ACC112 (cell line): ENCODE results near the gene PIWIL1.

Experiments used
- H2AFZ ChIP-seq: fragments of 200-600 bp; sonication (generic); one replicate; pipeline ENCODE4 v1.6.0; 2017; ENCODE audit warnings: antibody characterized with exemption, low read length; ENCODE audit not compliant: unreplicated experiment
- H3K27ac ChIP-seq: fragments of 200-600 bp; sonication (generic); 2 replicates; pipeline ENCODE4 v1.5.1; 2014; ENCODE audit warnings: low read depth, mild to moderate bottlenecking, antibody characterized with exemption, low read length, moderate library complexity
- H3K27me3 ChIP-seq: fragments of 200-600 bp; sonication (generic); 2 replicates; pipeline ENCODE4 v1.6.1; 2014; ENCODE audit warnings: mild to moderate bottlenecking, antibody characterized with exemption, low read length, moderate library complexity, mixed read lengths; ENCODE audit not compliant: insufficient read depth
- H3K36me3 ChIP-seq: fragments of 200-600 bp; sonication (generic); 2 replicates; pipeline ENCODE4 v1.6.1; 2016; ENCODE audit warnings: mild to moderate bottlenecking, antibody characterized with exemption, low read length, moderate library complexity, mixed read lengths; ENCODE audit not compliant: insufficient read depth
- H3K4me1 ChIP-seq: fragments of 200-600 bp; sonication (generic); one replicate; pipeline ENCODE4 v1.6.1; 2016; ENCODE audit warnings: low read length, mixed read lengths; ENCODE audit not compliant: insufficient read depth, unreplicated experiment, control insufficient read depth
- H3K4me3 ChIP-seq: fragments of 200-600 bp; sonication (generic); 2 replicates; pipeline ENCODE4 v1.5.1; 2014; ENCODE audit warnings: mild to moderate bottlenecking, low read depth, low read length
- H3K79me2 ChIP-seq: fragments of 200-600 bp; sonication (generic); one replicate; pipeline ENCODE4 v1.6.0; 2016; ENCODE audit warnings: low read length; ENCODE audit not compliant: control insufficient read depth, unreplicated experiment, insufficient read depth

Gene PIWIL1

GRCh38 chr12:130337488-130338303 lies at the start of gene PIWIL1:
PIWIL1 (plus strand) TSS chr12:130337887; CDS start chr12:130342592, 4,705 bp downstream.
- Histone ChIP-seq H3K36me3 (no peaks in the 10 kb centered on the region), H3K4me3 (no peak within 1 kb of the TSS), H3K27me3 (no peaks in the 10 kb centered on the region), H3K27ac (no peak within 1 kb of the TSS), H3K79me2 (no peaks in the 10 kb centered on the region), H3K4me1 (no peaks in the 10 kb centered on the region), H2AFZ (no peak within 1 kb of the TSS)

- H3K27me3 ChIP-seq = no peaks in the 10 kb centered on the region
- no peaks in the 10 kb centered on the region for H3K4me1 ChIP-seq
- no peaks in the 10 kb centered on the region for H3K79me2 ChIP-seq
- H3K27ac ChIP-seq = no peak overlapping the region
- H2AFZ ChIP-seq = no peak overlapping the region
- H3K4me3 ChIP-seq = no peak overlapping the region
- H3K36me3 ChIP-seq = no peaks in the 10 kb centered on the region
Measured at GRCh38 chr12:130288206-130288605, 49.5 kb upstream of the PIWIL1 start.

GRCh38 chr12:130288691-130289090 lies 49.0 kb upstream of the PIWIL1 start:
- no peak overlapping the region for H3K27ac ChIP-seq
- no peak overlapping the region for H3K4me3 ChIP-seq
- H3K79me2 ChIP-seq = no peaks in the 10 kb centered on the region
- no peak overlapping the region for H2AFZ ChIP-seq
- H3K4me1 ChIP-seq = no peaks in the 10 kb centered on the region
- H3K27me3 ChIP-seq = no peaks in the 10 kb centered on the region
- H3K36me3 ChIP-seq = no peaks in the 10 kb centered on the region

GRCh38 chr12:130290114-130290513 lies 47.6 kb upstream of the PIWIL1 start:
- H3K79me2 ChIP-seq = no peaks in the 10 kb centered on the region
- no peaks in the 10 kb centered on the region for H3K27me3 ChIP-seq
- no peaks in the 10 kb centered on the region for H3K36me3 ChIP-seq
- H2AFZ ChIP-seq = no peak overlapping the region
- H3K4me1 ChIP-seq = no peaks in the 10 kb centered on the region
- H3K4me3 ChIP-seq = no peak overlapping the region
- H3K27ac ChIP-seq = no peak overlapping the region

GRCh38 chr12:130298322-130299021 lies 39.2 kb upstream of the PIWIL1 start:
- Histone ChIP-seq H3K27ac (no peak overlapping the region), H3K79me2 (no peaks in the 10 kb centered on the region), H3K27me3 (no peaks in the 10 kb centered on the region), H3K4me3 (no peak overlapping the region), H3K36me3 (no peaks in the 10 kb centered on the region), H2AFZ (no peak overlapping the region), H3K4me1 (no peaks in the 10 kb centered on the region)

GRCh38 chr12:130299574-130299973 lies 38.1 kb upstream of the PIWIL1 start:
- no peak overlapping the region for H3K27ac ChIP-seq
- no peak overlapping the region for H2AFZ ChIP-seq
- no peaks in the 10 kb centered on the region for H3K36me3 ChIP-seq
- H3K79me2 ChIP-seq = no peaks in the 10 kb centered on the region
- no peak overlapping the region for H3K4me3 ChIP-seq
- H3K27me3 ChIP-seq = no peaks in the 10 kb centered on the region
- H3K4me1 ChIP-seq = no peaks in the 10 kb centered on the region

GRCh38 chr12:130300090-130300489 lies 37.6 kb upstream of the PIWIL1 start:
- no peaks in the 10 kb centered on the region for H3K79me2 ChIP-seq
- H3K36me3 ChIP-seq = no peaks in the 10 kb centered on the region

GRCh38 chr12:130300737-130301535 lies 36.8 kb upstream of the PIWIL1 start:
- no peaks in the 10 kb centered on the region for H3K79me2 ChIP-seq
- no peak overlapping the region for H3K27ac ChIP-seq
- no peaks in the 10 kb centered on the region for H3K4me1 ChIP-seq
- no peaks in the 10 kb centered on the region for H3K27me3 ChIP-seq
- no peak overlapping the region for H3K4me3 ChIP-seq
- no peaks in the 10 kb centered on the region for H3K36me3 ChIP-seq
- no peak overlapping the region for H2AFZ ChIP-seq

More at GRCh38 chr12:130300090-130300489, 37.6 kb upstream of the PIWIL1 start:
- Histone ChIP-seq H2AFZ (no peak overlapping the region), H3K27ac (no peak overlapping the region), H3K4me1 (no peaks in the 10 kb centered on the region), H3K27me3 (no peaks in the 10 kb centered on the region), H3K4me3 (no peak overlapping the region)

- Histone ChIP-seq H3K79me2 (no peaks in the 10 kb centered on the region), H3K4me3 (no peak overlapping the region), H3K36me3 (no peaks in the 10 kb centered on the region), H3K27ac (no peak overlapping the region), H2AFZ (no peak overlapping the region), H3K4me1 (no peaks in the 10 kb centered on the region), H3K27me3 (no peaks in the 10 kb centered on the region)
Measured at GRCh38 chr12:130301559-130301958, 36.1 kb upstream of the PIWIL1 start.

GRCh38 chr12:130303781-130304180 lies 33.9 kb upstream of the PIWIL1 start:
- Histone ChIP-seq H3K4me1 (no peaks in the 10 kb centered on the region), H3K36me3 (no peaks in the 10 kb centered on the region), H3K27ac (no peak overlapping the region), H3K79me2 (no peaks in the 10 kb centered on the region), H3K4me3 (no peak overlapping the region), H3K27me3 (no peaks in the 10 kb centered on the region), H2AFZ (no peak overlapping the region)
